Suppressor macrophage treated with lipopolysaccharide for 1 hour (primary cell): Measurements from ENCODE around the gene BRIX1.
"Not testable (repeated sequence)": the region's sequence is repeated elsewhere in the genome, so short reads cannot be mapped to it uniquely, and the experiment has no call there.

Experiments used
- DNase-seq, 3 donors: peaks; one replicate each; pipeline ENCODE4 v3.0.0-alpha.2; 2020 to 2022

Gene BRIX1

DNA sequence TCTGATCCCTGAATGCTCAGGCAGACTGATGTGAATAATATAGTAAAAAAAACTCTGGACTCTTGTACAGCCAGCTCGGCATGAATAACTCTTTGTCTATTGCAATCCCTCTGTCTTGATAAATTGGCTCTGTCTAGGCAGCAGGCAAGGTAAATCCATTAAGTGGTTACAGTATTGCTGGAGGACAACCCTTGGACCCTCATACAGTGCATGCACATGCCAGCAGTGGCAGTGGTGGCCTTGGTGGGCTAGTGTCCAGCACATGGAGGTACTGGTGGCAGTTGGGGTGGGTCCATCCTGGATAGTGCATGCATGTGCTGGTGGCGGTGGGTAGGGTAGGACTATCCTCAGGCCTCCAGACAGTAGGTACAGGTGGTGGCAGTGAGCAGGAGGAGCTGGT, 52.7 kb downstream of the BRIX1 start:
- DNase-seq = no peak

- no peak for DNase-seq
Observed at GRCh38 chr5:34970552-34970951, 55.0 kb downstream of the BRIX1 start.

DNA sequence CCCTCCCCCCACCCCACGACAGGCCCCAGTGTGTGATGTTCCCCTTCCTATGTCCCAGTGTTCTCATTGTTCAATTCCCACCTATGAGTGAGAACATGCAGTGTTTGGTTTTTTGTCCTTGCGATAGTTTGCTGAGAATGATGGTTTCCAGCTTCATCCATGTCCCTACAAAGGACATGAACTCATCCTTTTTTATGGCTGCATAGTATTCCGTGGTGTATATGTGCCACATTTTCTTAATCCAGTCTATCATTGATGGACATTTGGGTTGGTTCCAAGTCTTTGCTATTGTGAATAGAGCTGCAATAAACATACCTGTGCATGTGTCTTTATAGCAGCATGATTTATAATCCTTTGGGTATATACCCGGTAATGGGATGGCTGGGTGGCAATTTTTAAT, 56.1 kb downstream of the BRIX1 start:
- not testable (repeated sequence) for DNase-seq
